ENCODE results near the gene XPO5. TPM values are rescaled to one million over a fixed set of nuclear protein-coding genes. Genes with fewer than 3 reads are reported as not detected.

Gene XPO5
- total and polyA plus RNA-seq, 2 experiments from 2014 or later = 28.5 to 95.2 TPM

- Histone ChIP-seq H2AFZ (no peak overlapping the region), H3K9me2 (ENCODE audit: insufficient read depth) (no peaks in the 10 kb centered on the region), H3K79me2 (replicated peaks; ENCODE audit: insufficient read depth) (peaks cover 20% of the 10 kb centered on the region), H3F3A (replicated peaks; ENCODE audit: low read depth) (no peaks in the 10 kb centered on the region), H3K4me3 (no peak overlapping the region), H3K36me3 (ENCODE audit: insufficient read depth) (peaks cover 2% of the 10 kb centered on the region; the same call in 1 of the 2 replicates), H4K20me1 (replicated peaks; ENCODE audit: insufficient read depth) (peaks cover 6% of the 10 kb centered on the region), H3K4me2 (no peak overlapping the region), H3K4me1 (ENCODE audit: insufficient read depth) (peaks cover 15% of the 10 kb centered on the region), H3K27me3 (ENCODE audit: insufficient read depth) (no peaks in the 10 kb centered on the region), H3K27ac (ENCODE audit: low read depth) (no peak overlapping the region)
- Mint-ChIP-seq H3K4me1 (peaks cover 20% of the 10 kb centered on the region), H3K4me3 (no peak overlapping the region), H3K36me3 (ENCODE audit: low read depth) (peaks cover 41% of the 10 kb centered on the region), H3K27me3 (ENCODE audit: insufficient read depth, low read depth, poor library complexity) (peaks cover 9% of the 10 kb centered on the region), H3K27ac (no peak overlapping the region), H3K9me3 (no peaks in the 10 kb centered on the region)
- DNase-seq (ENCODE audit: low spot score) (no peak), ATAC-seq (no peak)
- TF ChIP-seq NANOG (IDR thresholded peaks at IDR 0.05; ENCODE audit: borderline replicate concordance) = no peak
- TF ChIP-seq JUNB (IDR thresholded peaks at IDR 0.05; ENCODE audit: unreplicated experiment) = no peak
- TF ChIP-seq REST (IDR thresholded peaks at IDR 0.05; ENCODE audit: unreplicated experiment) = no peak
- TF ChIP-seq ZNF462 (CRISPR knock-in tag; IDR thresholded peaks at IDR 0.05) = no peak
- TF ChIP-seq CTCF (conservative IDR thresholded peaks at IDR 0.05; ENCODE audit: low read depth in 2 of 2) = no peak
- TF ChIP-seq POLR2AphosphoS5 (IDR thresholded peaks at IDR 0.05; ENCODE audit: low read depth) = no peak
- no peak for TF ChIP-seq ZNF114 (CRISPR knock-in tag; IDR thresholded peaks at IDR 0.05)
- no peak for TF ChIP-seq EZH2phosphoT487 (IDR thresholded peaks at IDR 0.05; ENCODE audit: unreplicated experiment)
- no peak for TF ChIP-seq CREB1 (CRISPR knock-in tag; IDR thresholded peaks at IDR 0.05; ENCODE audit: low read depth)
Measured at GRCh38 chr6:43497689-43498088, 78.1 kb downstream of the XPO5 start.
